GM06990 (cell line): ENCODE results near the gene TCF19.

ENCODE experiments used
- DNase-seq: peaks from one replicate; pipeline ENCODE4 v3.0.0-alpha.2; 2011; ENCODE audit not compliant: insufficient read length; ENCODE audit errors: extremely low read depth
- H3K27me3 ChIP-seq: replicated peaks from 2 replicates; pipeline ENCODE4 v1.6.0; 2011; ENCODE audit warnings: low read length; ENCODE audit not compliant: control insufficient read depth, insufficient read depth
- H3K36me3 ChIP-seq: 2 replicates; pipeline ENCODE4 v1.5.1; 2011; ENCODE audit warnings: low read length; ENCODE audit not compliant: control insufficient read depth, insufficient read depth
- H3K4me3 ChIP-seq: replicated peaks from 2 replicates; pipeline ENCODE4 v1.5.1; 2011; ENCODE audit warnings: low read depth, mild to moderate bottlenecking, control low read depth, low read length
- CTCF ChIP-seq: IDR thresholded peaks from 2 replicates; pipeline ENCODE4 v1.5.1; 2011; ENCODE audit warnings: low read length, control low read depth, mild to moderate bottlenecking, inconsistent platforms; ENCODE audit not compliant: insufficient read depth, poor library complexity, severe bottlenecking

The TCF19 gene

GRCh38 chr6:31208506-31208905, 50.1 kb downstream of the TCF19 start:
- H3K36me3 ChIP-seq = no peaks in the 10 kb centered on the region
- no peak for DNase-seq
- no peak for TF ChIP-seq CTCF
- H3K4me3 ChIP-seq = no peak overlapping the region
- no peaks in the 10 kb centered on the region for H3K27me3 ChIP-seq

GRCh38 chr6:31209137-31209536, 50.7 kb downstream of the TCF19 start:
- DNase-seq = no peak
- H3K36me3 ChIP-seq = no peaks in the 10 kb centered on the region
- no peaks in the 10 kb centered on the region for H3K27me3 ChIP-seq
- TF ChIP-seq CTCF = no peak
- no peak overlapping the region for H3K4me3 ChIP-seq

- DNase-seq = no peak
- Histone ChIP-seq H3K36me3 (no peaks in the 10 kb centered on the region), H3K4me3 (no peak overlapping the region), H3K27me3 (no peaks in the 10 kb centered on the region)
- no peak for TF ChIP-seq CTCF
These were observed 51.7 kb downstream of the TCF19 start for GRCh38 chr6:31210123-31210522.

GRCh38 chr6:31210741-31211532, 52.5 kb downstream of the TCF19 start:
- no peak for TF ChIP-seq CTCF
- no peak for DNase-seq
- Histone ChIP-seq H3K4me3 (no peak overlapping the region), H3K27me3 (no peaks in the 10 kb centered on the region), H3K36me3 (no peaks in the 10 kb centered on the region)
